Adrenal gland (tissue), 5 donors: Measurements from ENCODE around the gene TNC.

ENCODE experiments used
- POLR2A ChIP-seq, 2 donors: fragments of 450-650 bp; IDR thresholded peaks; one replicate each; pipeline ENCODE4 v1.6.1; 2017; ENCODE audit warnings: antibody characterized with exemption in 2 of 2, mild to moderate bottlenecking in 2 of 2, moderate library complexity in 1 of 2
- TF ChIP-seq, protein P1 (sequence below), 6 experiments: fragments of 450-650 bp in 4 of 6; fragments of 200-600 bp in 2 of 6; sonication (generic) in 1 of 6; IDR thresholded peaks; 1 replicate in 5 of 6; 2 replicates in 1 of 6; pipeline versions ENCODE4 v1.5.1 to v1.8.0; 2016 to 2021; ENCODE audit warnings: antibody characterized with exemption in 6 of 6, mild to moderate bottlenecking in 2 of 6, moderate library complexity in 1 of 6
- donor health status: DM: no; HTN: no; CAD: no.

DNA sequence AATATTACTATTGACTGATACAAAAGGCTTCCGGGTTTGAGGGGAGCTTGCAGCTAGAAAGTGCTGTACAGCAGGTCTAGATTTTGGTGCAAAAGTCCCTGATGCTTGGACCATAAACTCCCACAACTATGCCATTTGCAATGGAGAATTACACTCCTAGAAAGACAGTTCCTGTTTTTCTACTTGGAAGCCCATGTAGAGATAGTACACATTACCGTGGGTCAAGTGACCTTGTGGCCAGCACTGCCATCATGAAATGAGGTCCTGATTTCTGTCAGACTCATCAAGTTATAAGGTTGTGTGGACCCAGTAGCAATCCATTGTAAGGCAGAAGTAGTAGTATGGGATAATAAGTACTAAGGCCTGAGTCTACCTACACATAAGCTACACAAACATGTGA, 144.7 kb downstream of the TNC start:
- TF ChIP-seq, protein P1, sequence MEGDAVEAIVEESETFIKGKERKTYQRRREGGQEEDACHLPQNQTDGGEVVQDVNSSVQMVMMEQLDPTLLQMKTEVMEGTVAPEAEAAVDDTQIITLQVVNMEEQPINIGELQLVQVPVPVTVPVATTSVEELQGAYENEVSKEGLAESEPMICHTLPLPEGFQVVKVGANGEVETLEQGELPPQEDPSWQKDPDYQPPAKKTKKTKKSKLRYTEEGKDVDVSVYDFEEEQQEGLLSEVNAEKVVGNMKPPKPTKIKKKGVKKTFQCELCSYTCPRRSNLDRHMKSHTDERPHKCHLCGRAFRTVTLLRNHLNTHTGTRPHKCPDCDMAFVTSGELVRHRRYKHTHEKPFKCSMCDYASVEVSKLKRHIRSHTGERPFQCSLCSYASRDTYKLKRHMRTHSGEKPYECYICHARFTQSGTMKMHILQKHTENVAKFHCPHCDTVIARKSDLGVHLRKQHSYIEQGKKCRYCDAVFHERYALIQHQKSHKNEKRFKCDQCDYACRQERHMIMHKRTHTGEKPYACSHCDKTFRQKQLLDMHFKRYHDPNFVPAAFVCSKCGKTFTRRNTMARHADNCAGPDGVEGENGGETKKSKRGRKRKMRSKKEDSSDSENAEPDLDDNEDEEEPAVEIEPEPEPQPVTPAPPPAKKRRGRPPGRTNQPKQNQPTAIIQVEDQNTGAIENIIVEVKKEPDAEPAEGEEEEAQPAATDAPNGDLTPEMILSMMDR (IDR thresholded peaks at IDR 0.05) = no peak
- no peak for TF ChIP-seq POLR2A (IDR thresholded peaks at IDR 0.05)
